GM18502 (cell line): ENCODE measurements around the gene NRAP.
A peak's percentile ranks its signal among the peaks of the same experiment; 100 is the strongest.

Source experiments
- ATAC-seq: cut with Tn5 transposase; IDR thresholded peaks from one replicate; pipeline ENCODE4 v1.9.1; 2021; ENCODE audit warnings: mild to moderate bottlenecking; ENCODE audit not compliant: unreplicated experiment, poor library complexity

Gene NRAP

DNA sequence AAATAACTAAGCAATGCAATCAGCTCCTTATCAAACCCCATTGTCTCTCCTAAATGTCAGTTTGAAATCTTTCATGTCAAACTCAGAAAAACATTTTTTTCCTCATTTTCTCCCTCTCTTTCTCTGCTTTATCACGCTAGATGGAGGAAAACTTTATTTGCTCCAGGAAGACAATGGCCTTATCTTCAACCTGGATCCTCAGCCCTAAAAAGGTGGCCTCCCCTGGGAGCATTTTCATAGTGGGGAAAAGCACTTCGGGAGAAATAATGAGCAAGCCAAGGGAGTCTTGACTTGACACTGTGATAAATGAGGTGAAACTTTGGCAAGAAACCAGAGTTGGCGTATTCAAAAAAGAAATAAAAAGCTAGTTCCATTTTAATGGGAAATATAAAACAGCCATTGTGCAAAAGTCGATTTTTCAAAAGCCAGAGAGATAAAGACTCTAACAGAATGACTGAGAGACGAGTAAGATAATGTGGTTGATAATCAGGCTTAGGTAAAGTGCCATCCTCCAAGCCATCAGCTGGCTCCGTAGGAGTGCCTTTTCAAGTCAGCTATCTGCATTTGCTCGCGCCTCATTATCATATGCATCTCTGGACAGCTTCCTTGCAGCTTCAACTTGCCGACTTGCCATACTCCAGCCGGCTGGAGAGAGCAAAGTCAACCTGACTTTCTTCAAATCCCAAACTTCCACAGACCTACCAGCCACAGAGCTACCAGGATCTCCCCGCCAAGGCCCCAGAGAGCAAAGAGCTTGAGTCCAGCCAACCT lies 91.1 kb downstream of the NRAP start:
- no peak for ATAC-seq

DNA sequence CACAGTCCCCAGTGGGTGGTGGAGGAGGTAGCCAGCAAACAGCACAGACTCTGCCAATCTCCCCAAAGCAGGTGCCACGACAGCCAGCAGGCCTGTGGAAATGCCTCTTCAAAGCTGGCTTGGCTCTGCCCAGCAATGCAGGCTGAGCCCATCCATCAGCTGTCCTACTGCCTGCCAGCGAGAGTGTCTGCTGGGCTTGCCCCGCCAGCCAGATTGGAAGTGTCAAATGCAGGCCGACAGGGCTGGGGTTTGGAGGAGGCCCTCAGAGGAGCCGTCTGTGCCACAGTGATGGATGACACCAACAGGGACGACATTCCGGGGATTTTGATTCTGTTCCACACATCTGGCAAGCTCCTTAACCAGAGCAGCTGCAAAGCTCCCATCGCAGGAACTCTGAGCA lies 94.3 kb downstream of the NRAP start:
- no peak for ATAC-seq

DNA sequence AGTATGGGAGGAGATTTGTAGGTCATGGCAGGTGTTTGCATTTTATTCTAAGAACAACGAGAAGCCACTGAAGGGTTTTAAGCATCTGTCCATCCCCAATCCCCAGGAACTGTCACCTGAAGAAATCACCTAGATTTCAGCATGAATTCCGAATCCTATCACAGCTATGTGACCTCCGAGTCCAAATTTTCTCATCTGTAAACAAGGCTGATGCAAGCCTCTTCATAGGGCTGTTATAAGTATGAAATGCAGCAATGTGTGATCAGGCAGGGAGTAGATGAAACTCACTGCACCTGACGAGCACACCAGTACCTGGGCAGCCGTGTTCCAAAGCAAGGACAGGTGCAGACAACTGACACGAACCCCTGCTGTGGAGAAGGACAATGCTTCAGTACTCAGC lies 97.0 kb downstream of the NRAP start:
- ATAC-seq, result no peak

DNA sequence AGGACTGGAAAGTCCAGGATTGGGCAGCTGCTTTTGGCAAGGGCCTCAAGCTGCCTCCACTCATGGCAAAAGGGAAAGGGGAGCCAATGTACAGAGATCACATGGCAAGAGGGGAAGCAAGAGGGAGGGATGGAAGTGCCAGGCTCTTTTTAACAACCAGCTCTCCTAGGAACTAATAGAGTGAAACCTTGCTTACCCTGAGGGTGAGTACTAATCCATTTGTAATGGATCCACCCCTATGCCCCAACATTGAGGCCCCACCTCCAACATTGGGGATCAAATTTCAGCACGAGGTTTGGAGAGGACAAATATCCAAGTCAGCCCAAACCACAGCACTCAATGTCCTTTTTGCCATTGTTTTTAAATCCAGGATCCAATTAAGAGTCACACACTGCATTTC lies 98.5 kb downstream of the NRAP start:
- ATAC-seq, result no peak

DNA sequence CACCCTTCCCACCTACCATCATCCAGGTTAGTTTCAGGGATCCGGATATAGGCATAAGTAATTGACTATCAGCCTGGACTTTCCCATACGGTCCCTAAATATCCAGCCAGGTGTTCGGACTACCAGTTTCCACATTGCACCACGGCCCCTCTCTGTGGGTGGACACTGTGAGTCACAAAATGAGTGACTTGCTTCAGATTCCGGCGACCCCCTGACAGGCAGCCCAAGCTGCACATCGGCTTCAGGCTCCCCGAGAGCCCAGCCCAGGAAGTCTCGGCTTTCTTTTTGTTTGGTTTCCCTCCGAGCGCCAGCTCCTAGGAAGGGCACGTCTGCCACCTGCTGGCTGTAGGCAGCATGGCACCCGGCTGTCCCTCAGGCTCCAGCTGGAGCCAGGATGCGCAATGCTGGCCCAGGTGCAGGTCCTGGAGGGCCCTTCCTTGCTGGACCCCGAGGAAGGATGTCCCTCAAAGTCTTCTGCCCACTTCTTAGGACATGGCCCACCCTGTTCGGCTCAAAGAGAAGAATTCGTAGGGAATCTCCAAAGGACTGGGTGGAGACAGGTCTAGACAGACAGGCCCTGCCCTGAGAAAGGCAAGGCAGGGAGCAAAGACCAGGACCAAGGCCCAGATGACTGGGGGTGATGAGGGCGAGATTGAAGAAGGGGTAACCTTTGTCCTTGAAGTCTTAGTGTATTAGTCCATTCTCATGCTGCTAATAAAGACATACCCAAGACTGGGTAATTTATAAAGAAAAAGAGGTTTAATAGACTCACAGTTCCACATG lies 100.3 kb downstream of the NRAP start:
- ATAC-seq, result peak; percentile 99

DNA sequence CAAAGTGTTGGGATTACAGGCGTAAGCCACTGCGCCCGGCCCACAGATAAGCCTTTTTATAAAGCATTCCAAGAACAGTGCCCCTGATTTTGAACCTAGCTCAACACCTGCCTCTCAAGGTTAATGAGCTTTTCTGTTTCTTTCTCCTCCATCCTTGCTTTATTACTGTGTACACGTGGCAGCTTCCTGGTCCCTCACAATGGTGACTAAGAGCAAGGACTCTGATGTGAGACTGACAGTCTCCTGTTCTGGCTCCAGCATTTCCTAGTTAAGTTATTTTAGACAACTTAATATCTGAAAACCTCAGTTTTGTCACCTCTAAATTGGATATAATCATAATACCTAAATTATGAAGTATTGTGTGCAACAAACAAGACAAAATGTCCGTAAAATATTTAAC lies 101.1 kb downstream of the NRAP start:
- ATAC-seq, result no peak

DNA sequence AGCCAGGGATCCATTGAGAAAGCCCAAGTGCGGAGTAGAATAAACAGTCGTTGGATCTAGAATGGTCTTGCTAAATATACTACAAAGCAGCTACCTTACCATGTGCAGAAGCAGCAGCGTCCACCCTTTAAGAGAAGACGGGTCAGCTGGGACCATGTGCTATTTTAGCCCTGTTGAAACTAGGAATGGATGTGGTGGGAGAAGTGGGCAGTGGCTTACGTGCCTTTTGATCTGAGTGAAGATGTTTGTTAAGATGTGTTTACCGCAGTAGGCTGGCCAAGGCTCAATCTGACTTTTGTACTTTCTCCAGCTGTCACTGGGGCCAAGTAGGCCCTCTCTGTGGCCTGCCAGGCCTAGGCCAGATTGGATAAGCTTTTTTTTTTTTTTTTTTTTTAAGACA lies 101.8 kb downstream of the NRAP start:
- no peak for ATAC-seq

DNA sequence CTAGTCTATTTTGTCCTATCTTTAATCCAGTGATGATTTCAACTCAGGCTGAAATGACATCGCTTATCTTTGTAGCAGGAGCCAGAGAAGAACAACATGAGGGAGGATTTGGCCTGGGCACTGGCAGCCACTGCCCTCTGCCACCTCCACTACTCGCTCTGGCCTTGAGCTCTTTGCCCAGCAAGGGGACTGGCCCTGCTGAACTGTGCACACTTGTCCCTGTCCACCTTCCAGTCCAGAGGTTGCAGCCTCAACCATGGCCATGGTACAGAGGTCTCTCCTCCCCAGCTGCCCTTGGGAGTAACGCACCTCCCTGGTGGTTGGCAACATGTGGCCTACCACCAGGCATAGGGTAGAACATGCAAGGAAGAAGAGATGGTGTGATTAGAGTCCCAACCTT lies 102.6 kb downstream of the NRAP start:
- no peak for ATAC-seq

DNA sequence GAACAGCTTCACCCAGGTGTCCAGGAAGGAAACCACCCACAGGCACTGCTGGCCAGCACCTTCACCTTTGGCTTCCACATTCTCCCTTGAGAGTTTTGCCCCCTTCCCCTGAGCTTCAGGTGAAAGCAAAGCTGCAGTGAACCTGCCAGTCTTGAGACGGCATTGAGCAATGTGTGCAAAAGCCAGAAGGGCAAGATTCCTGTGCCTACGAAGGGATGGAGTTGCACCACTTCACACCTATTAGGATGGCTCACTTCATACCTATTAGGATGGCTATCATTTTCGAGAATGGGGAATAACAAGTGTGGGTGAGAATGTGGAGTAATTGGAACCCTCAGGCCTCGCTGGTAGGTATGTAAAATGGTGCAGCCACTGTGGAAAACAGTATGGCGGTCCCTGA lies 103.8 kb downstream of the NRAP start:
- ATAC-seq, result no peak

DNA sequence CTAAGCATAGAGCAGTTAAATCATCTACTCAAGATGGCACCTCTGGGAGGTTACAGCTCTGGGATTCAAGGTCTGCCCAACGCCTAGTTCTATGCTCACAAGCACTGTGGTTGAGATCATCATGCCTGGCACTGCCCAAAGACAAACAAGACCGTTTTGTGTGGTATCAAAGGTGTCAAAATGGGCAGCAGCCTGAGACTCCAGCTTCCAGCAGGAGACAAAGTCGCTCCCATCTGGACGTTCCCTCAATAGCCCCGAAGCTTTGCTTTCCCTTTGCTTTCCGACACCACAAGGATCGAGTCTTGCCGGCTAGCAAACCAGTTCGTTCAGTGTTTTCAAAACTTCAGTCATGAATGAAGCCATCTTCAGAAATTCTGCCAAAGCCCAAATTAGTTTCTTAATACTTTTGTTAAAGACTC lies 105.9 kb downstream of the NRAP start:
- ATAC-seq, result no peak

DNA sequence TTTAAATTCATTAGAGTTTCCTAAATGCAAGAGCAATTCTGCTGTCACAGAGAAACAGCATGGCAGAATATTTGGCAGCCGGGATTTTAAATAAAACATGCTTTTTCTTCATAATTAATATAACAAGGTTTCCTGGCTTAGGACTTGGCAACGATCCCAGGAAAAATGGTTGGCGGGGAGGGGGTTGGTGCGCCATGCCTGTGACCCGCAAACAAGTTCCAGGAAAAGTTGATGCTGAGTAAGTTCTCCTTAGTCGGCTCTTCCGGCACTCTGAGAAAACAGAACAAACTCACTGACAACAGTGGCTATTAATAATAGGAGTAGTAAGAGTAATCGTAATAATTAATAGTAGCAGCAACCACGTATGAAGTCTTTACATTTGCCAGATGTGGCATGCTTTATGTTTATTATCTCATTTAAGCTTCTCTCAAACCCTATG lies 106.4 kb downstream of the NRAP start:
- ATAC-seq, result no peak

DNA sequence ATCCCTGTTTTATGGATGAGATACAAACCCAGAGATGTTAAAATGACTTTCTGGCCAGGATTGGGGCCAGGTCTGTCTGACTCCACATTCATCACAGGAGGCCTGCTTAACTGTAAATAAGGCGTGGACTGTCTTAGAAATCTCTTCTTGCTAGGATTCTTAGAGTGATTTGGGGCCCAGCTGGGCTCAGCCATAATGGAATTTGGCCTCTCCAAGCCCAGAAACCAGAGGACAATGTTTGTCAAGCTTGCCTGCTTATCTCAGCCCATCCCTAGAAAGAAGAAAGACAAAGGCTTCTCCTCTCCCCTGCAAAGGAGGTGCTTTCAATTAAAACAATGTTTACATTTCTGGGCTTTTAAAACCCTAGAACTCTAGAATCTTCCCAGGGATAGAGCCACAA lies 108.1 kb downstream of the NRAP start:
- ATAC-seq, result no peak

DNA sequence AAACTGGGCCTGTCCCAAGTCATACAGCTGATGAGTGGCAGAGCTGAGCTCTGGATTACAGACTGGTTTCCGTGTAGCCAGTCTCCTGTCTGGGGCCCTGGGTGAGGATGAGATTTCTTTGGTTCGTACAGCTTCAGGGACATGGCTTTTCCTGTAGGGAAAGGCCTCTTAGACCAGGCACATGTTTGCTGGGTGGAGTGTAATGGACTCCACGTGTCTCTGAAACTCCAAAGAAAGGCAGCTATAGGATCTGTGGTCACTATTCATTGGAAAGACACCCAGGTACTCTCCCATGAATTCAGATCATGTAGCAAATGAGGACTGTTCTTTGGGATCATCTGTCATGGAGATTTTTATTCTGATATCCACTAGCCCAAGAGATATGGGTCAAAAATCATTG lies 108.6 kb downstream of the NRAP start:
- ATAC-seq, result no peak

DNA sequence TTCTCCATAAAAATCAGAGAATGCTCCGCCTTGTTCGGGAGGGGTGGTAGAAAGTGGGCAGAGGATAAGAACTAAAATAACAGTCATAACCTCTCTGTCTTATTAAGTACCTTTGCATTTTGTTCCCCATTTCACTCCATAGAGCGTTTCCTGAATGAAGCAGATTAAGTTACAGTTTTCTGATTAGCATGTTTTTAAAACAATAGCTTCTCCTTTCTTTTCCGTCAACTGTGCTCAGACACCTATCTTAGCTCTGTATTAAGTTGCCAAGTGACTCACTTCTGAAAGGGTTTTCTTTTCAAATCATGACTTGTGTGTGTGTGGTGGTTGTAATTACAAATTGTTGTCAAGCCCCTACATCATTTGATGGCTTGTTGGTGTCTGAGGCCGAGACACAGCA lies 109.6 kb downstream of the NRAP start:
- no peak for ATAC-seq

DNA sequence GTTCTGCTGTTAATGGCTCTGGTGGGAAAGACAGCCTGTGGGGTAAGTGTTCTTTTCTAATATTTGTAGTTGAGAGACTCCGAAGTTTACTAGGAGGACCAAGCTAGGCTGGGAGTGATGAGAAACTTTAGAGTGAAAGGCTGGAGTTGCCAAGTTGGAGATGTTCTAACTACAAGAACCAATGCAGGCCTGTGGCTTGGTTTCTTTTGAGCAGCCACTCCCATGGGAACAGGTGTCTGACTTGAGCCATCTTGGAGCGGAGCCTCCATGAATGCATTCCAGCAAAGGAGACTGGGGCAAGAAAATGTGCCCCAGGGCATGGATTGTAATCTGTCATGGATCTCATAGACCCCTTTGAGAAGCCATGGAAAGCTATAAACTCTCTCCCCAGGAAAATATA lies 110.7 kb downstream of the NRAP start:
- ATAC-seq, result no peak

DNA sequence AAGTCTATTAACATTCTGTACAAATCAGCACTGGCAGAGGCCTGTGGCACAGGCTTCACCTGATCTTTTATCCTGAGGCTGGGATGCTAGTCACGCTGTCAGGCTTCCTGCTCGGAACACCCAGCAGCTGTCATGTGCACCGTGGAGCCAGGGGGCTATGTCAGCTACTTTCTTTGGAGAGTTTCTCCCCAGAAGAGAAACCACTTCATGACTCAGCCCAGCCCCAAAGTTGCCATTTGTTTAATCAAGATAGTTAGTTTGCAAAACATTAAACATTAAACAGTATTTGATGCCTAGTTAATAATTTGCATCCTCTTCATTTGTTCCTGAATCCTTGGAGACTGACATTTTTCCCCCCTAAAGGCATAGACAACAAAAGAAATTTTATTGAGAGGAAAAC lies 111.1 kb downstream of the NRAP start, which contains the start of gene HABP2:
HABP2 (plus strand) TSS at position 353 of the 400 bp plus-strand sequence. CDS start 69 bp downstream, outside the sequence.
- ATAC-seq, result no peak

DNA sequence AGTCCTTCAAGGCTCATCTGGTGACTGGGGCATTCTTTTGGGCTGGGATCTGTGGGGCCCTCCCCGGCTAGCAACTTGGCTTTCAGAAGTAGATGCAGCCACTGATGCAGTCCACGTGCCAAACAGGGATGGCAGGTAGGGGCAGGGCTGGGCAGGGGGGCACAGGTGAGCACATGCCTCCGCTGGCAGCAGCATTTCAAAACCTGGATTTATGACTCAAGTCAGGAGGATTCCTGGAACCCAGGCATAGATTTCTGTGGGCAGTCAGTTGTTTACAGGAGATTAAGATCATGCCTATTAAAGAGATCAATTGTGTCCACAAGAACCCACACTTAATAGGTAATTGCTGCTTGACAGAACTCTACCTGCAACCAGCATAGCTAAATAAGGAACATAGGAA lies 111.8 kb downstream of the NRAP start:
- ATAC-seq, result no peak

DNA sequence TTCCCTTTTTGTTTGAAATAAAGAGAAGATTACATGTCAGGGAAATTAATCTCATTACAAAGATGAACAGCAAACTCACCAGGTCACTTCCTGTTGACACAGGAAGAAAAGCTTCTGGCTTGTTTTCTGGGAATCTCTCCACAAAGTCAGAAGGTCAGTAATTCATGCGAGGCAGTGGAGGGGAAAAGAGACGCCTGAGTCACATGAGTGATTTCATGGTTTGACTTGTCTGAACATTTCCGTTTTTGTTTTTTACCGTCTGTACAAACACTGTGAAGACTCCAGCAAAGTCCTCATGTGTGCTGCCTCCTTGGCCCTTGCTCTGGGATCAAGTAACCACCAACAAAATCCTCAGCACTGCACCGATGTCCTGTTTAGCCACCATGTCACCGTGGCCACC lies 113.5 kb downstream of the NRAP start:
- peak; percentile 65 for ATAC-seq

DNA sequence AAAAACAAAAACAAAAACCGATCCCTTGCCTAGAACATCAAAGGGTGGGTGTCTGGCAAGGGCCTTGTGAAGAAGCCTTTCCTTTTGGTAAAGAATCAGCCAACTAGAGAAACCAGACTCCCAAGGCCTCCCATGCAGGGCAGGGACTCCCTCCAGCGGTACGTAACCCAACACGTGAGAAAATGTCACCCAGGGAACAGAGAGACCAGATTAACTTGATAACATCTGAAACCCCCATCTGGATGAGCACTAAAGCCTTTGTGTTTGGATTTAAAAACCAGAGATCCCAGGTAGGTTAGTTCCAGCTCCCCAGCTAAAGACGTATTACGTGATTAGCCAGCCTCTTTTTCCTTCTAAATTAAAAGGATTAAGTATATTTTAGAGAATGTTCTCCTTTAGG lies 114.0 kb downstream of the NRAP start:
- ATAC-seq, result no peak

DNA sequence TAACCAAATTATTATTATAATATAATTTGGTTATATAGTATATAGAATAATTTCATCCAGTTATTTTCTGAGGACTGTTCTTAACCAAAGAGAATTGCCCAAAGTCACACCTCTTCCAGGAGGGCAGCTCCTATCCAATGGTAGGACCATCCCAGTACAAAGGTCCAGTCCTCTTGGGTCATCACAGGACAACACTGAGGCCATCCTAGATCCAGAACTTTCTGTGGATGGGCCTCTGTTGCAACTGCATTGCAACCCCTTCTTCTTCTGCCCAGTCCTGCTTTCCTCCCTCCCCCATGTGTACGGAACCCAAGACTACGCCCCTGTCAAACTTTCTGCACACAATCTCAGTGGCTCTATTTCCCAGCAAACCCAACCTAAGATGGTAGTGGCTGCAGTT lies 116.4 kb downstream of the NRAP start:
- no peak for ATAC-seq

DNA sequence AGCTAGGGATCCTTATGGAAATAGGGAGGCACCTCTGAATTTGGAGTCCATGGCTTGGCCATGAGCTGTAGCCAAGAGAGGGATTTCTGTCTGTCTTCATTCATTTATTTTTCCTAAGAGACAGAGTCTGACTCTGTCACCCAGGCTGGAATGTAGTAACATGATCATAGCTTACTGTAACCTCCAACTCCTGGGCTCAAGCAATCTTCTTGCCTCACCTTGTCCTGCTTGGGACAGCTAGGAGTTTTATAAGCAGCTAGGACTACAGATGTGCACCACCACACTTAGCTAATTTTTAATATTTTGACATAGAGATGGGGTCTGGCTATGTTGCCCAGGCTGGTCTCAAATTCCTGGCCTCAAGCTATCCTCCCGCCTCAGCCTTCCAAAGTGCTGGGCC lies 119.4 kb downstream of the NRAP start:
- no peak for ATAC-seq
